Panc1 (cell line): ENCODE results near the gene PTGDS. TPM values are rescaled to one million over a fixed set of nuclear protein-coding genes. Genes with fewer than 3 reads are reported as not detected.
A peak's percentile ranks its signal among the peaks of the same experiment; 100 is the strongest.

Experiments used
- ATAC-seq: fragments of 200-7000 bp; cut with Tn5 transposase; 2 replicates; pipeline ENCODE4 v1.9.1; 2020; ENCODE audit warnings: mild to moderate bottlenecking, moderate library complexity
- BruUV-seq: library from RNA; stranded (reverse); fragments of 400-500 nt; replicated peaks from 2 replicates; lab custom pipeline; 2021; lab: Mats Ljungman, UMichigan
- CTCF ChIA-PET: fragments of 300-600 bp; sonication (Branson Sonifier 250); formaldehyde crosslinking; loops from one replicate; lab custom pipeline; 2022; ENCODE audit warnings: antibody characterized with exemption; lab: Charles Lee
- POLR2A ChIA-PET: fragments of 300-600 bp; sonication (Branson Sonifier 250); formaldehyde crosslinking; loops from one replicate; lab custom pipeline; 2022; ENCODE audit warnings: antibody characterized with exemption; lab: Charles Lee
- DNase-seq: peaks from one replicate; pipeline ENCODE4 v3.0.0-alpha.2; 2010; ENCODE audit warnings: low read depth, low spot score
- H3K27ac ChIP-seq: 2 replicates; pipeline ENCODE4 v1.5.1; 2011; ENCODE audit warnings: mild to moderate bottlenecking, low read length, inconsistent platforms
- H3K27me3 ChIP-seq: fragments of 200-500 bp; sonication (Bioruptor generic); 2 replicates; pipeline ENCODE4 v1.6.0; 2014; ENCODE audit warnings: low read length, inconsistent platforms; ENCODE audit not compliant: control insufficient read depth, insufficient read depth
- H3K36me3 ChIP-seq: fragments of 200-500 bp; sonication (Bioruptor generic); 2 replicates; pipeline ENCODE4 v1.5.1; 2014; ENCODE audit warnings: inconsistent platforms, mild to moderate bottlenecking, low read length, moderate library complexity; ENCODE audit not compliant: control insufficient read depth, insufficient read depth
- H3K4me1 ChIP-seq: 2 replicates; pipeline ENCODE4 v1.5.1; 2011; ENCODE audit warnings: inconsistent platforms, mild to moderate bottlenecking, low read length, moderate library complexity; ENCODE audit not compliant: control insufficient read depth, insufficient read depth
- H3K4me3 ChIP-seq, 2 experiments: 2 replicates each; pipeline ENCODE4 v1.5.1; 2011 to 2012; ENCODE audit warnings: low read depth in 2 of 2, low read length in 2 of 2, mild to moderate bottlenecking in 2 of 2, inconsistent platforms in 1 of 2, moderate library complexity in 1 of 2
- H3K9me3 ChIP-seq: fragments of 200-500 bp; sonication (Bioruptor generic); 2 replicates; pipeline ENCODE4 v1.5.1; 2014; ENCODE audit warnings: low read depth, mild to moderate bottlenecking, inconsistent platforms, low read length, moderate library complexity; ENCODE audit not compliant: control insufficient read depth, insufficient read depth
- CTCF ChIP-seq: fragments of 450-650 bp; IDR thresholded peaks from 2 replicates; pipeline ENCODE4 v1.5.1; 2017; ENCODE audit warnings: mild to moderate bottlenecking
- POLR2AphosphoS5 ChIP-seq: IDR thresholded peaks from 2 replicates; pipeline ENCODE4 v1.6.1; 2012; ENCODE audit warnings: mild to moderate bottlenecking, low read depth, low read length, moderate library complexity
- REST ChIP-seq, 2 experiments: IDR thresholded peaks; 2 replicates each; pipeline ENCODE4 v1.6.1; 2011 to 2012; ENCODE audit warnings: low read depth in 2 of 2, control low read depth in 1 of 2, low read length in 1 of 2, mild to moderate bottlenecking in 1 of 2, moderate library complexity in 1 of 2; ENCODE audit not compliant: insufficient read depth in 1 of 2
- SIN3A ChIP-seq: IDR thresholded peaks from 2 replicates; pipeline ENCODE4 v1.6.1; 2012; ENCODE audit warnings: low read depth, mild to moderate bottlenecking, low read length, moderate library complexity, borderline replicate concordance; ENCODE audit not compliant: insufficient read depth
- TCF7L2 ChIP-seq: IDR thresholded peaks from 2 replicates; pipeline ENCODE4 v1.6.1; 2011; ENCODE audit warnings: mild to moderate bottlenecking, low read depth, low read length, inconsistent platforms
- in situ Hi-C: cut with HindIII; loops from 2 replicates; pipeline ENCODE4 v1.10.0; 2016; ENCODE audit warnings: low sequenced_read_pairs, low pct_unique_long_range_greater_than_20kb
- intact Hi-C: fragments of 100-400 bp; cut with micrococcal nuclease; formaldehyde crosslinking; loops from one replicate; pipeline ENCODE4 v1.10.0; 2022; ENCODE audit not compliant: unreplicated experiment
- total RNA-seq: library from RNA; stranded (reverse); gene quantifications from one replicate; pipeline ENCODE4 v1.2.1, GENCODE V29; 2021; ENCODE audit not compliant: unreplicated experiment

Gene PTGDS
- total RNA-seq, 1 experiment from 2014 or later: 13.7 TPM

GRCh38 chr9:136944519-136945332 is 32.6 kb upstream of the PTGDS start, which contains the start of the genes C8G and FBXW5:
Gene C8G (plus strand): TSS chr9:136945243. CDS start chr9:136945321, 78 bp downstream.
Gene FBXW5 (minus strand): TSS chr9:136944738. CDS start chr9:136944083, 655 bp downstream.
- ChIA-PET CTCF (no interaction called here), POLR2A (no interaction called here)
- Histone ChIP-seq H3K9me3 (no peaks in the 10 kb centered on the region), H3K27ac (peak within 1 kb of the TSS; percentile 80), H3K36me3 (peaks cover 7% of the 10 kb centered on the region; the same call in 1 of the 2 replicates), H3K27me3 (no peaks in the 10 kb centered on the region), H3K4me1 (peaks cover 27% of the 10 kb centered on the region), H3K4me3 (peak within 1 kb of the TSS; percentile 64)
- ATAC-seq: peak; percentile 68
- BruUV-seq: no TSS peak
- intact Hi-C loops: loop anchor here (10.0 kb wide), 1 partner anchor 90 kb away; the partner anchor contains the start of gene FUT7
- in situ Hi-C loops: no loop called here
- TF ChIP-seq POLR2AphosphoS5 (peak; percentile 34; the same call in 1 of the 2 replicates), REST (IDR thresholded peaks at IDR 0.05; ENCODE audit: insufficient read depth in 1 of 2, low read depth in 2 of 2, low read length in 1 of 2) (no peak), CTCF (peak; percentile 97)
- DNase-seq: peak; percentile 62

- intact Hi-C loops: loop anchor here (10.0 kb wide), 1 partner anchor 89 kb away; the partner anchor contains the start of gene FUT7
- ATAC-seq: no peak
- in situ Hi-C loops: no loop called here
- TF ChIP-seq TCF7L2 (no peak), SIN3A (no peak), REST (IDR thresholded peaks at IDR 0.05; ENCODE audit: insufficient read depth in 1 of 2, low read depth in 2 of 2, low read length in 1 of 2) (no peak), CTCF (no peak), POLR2AphosphoS5 (no peak)
- Histone ChIP-seq H3K4me1 (peaks cover 29% of the 10 kb centered on the region), H3K9me3 (no peaks in the 10 kb centered on the region), H3K27ac (peak overlapping the region; percentile 80), H3K27me3 (no peaks in the 10 kb centered on the region), H3K36me3 (peaks cover 7% of the 10 kb centered on the region; the same call in 1 of the 2 replicates), H3K4me3 (no peak overlapping the region)
- ChIA-PET CTCF (no interaction called here), POLR2A (interaction anchor here (0.5 kb wide), 1 partner anchor 58 kb away, joined by 3 read pairs; no protein-coding TSS in a partner anchor)
- no peak for DNase-seq
- no TSS peak for BruUV-seq
Observed at GRCh38 chr9:136945333-136946227, 31.7 kb upstream of the PTGDS start.
